Myocyte (in vitro differentiated cells): ENCODE results near the gene SLC2A8. TPM values are rescaled to one million over a fixed set of nuclear protein-coding genes. Genes with fewer than 3 reads are reported as not detected.

ENCODE experiments used
- DNase-seq: peaks from one replicate; pipeline ENCODE4 v3.0.0-alpha.2; 2012; ENCODE audit warnings: low read depth
- total RNA-seq: library from RNA; depleted of rRNA; stranded (reverse); fragments of >200 nt; gene quantifications from 2 replicates; pipeline ENCODE4 v1.2.3, GENCODE V29; 2014

Gene SLC2A8
- total RNA-seq, 1 donor from 2014 or later, result 18.8 TPM

GRCh38 chr9:127428348-127428747 is 31.4 kb downstream of the SLC2A8 start:
- DNase-seq, result no peak

- DNase-seq, result no peak
Observed at GRCh38 chr9:127430415-127430814, 33.4 kb downstream of the SLC2A8 start.

DNA sequence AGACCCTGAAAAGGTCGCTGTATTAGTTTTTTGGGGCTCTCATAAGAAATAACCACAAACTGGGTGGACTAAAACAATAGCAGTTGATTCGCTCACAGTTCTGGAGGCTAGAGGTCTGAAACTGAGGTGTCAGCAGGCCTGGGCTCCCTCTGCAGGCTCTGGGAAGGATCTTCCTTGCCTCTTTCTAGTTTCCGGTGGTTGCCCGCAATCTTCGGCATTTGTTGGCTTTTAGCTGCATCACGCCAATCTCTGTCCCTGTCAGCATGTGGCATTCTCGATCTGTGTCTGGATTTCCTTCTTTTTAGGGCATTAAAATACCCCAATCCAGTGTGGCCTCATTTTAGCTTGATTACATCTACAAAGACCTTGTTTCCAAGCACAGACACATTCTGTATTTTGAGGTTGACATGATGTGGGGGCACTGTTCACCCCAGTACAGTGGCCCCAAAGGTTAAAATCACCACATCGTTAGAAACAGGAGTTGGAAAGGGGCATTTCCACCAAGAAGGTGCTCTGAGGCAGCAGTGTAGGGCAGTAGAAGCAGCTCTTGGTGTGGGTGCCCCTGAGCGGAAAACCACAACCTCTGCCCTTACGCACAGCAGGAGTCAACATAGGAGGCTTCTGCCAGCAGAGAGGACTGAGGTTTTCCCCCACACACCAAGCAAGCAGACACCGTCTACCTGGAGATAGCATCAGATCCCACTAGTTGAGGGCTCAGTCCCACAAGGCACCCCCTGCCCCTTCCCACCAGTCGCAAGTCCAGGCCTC is 40.7 kb downstream of the SLC2A8 start:
- no peak for DNase-seq

- no peak for DNase-seq
Observed at GRCh38 chr9:127438394-127438793, 41.4 kb downstream of the SLC2A8 start.

- no peak for DNase-seq
Observed at GRCh38 chr9:127444283-127444920, 47.4 kb downstream of the SLC2A8 start.

- no peak for DNase-seq
Observed at GRCh38 chr9:127444921-127445850, 48.2 kb downstream of the SLC2A8 start.

GRCh38 chr9:127445851-127446712 is 49.1 kb downstream of the SLC2A8 start:
- DNase-seq, result no peak

DNA sequence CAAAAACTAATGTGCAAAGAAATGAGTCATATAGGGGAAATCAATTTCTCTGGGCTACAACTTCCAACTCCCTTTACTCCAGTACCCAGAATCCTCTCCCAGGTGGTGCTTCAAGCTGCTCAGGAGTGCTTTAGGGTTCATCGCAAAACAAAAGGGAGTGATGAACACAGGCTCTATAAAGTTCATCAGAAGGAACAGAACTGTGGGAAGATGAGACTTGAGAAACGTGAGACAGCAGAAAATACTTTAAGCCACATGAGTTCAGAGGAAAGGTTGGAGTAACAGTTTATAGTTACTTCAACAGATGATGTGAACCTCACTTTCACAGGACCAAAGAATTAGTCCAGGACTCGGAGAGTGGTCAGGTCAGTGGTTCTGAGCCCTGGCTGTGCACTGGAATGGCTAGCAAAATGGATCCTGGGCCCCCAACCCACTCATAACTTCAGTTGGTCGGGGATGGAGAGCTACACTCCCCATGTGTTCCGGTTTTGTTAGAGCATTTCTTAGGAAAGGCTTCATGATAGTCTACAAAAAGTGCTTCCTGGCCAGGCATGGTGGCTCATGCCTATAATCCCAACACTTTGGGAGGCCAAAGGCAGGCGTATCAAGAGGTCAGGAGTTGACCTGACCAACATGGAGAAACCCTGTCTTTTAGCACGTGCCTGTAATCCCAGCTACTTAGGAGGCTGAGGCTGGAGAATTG is 49.9 kb downstream of the SLC2A8 start:
- no peak for DNase-seq

- no peak for DNase-seq
Observed at GRCh38 chr9:127447416-127448111, 50.6 kb downstream of the SLC2A8 start.

DNA sequence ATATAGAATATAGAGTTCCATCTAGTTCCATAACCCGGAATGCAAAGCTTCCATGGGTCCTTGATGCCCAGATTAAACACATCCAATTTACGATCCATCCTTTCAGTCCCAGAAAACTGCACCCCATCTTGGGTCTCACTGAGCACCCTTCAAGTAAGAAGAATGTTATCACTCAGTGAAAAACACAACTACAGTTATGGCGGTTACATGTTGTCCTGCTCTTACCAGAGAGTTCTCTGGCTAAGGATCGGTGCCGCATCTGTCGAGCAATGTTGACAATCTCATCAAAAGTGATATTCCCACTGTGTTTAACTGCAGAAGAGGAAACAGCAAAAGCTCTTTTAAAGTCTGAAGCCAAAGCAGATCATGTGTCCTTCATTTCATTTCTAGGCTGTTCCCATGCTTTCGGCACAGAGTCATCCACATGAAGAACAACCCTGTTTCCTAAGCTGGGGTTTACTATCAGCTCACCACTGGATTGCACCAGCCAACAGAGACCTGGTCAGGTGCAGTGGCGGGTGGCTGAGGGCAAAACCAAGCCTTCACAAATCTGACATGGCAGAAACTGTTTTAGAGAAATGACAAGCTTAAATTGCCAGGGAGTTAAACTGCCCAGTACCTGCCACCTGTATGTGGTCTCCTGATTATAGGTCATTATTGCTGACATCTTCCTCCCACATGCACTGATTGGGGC is 51.3 kb downstream of the SLC2A8 start:
- DNase-seq, result no peak

DNA sequence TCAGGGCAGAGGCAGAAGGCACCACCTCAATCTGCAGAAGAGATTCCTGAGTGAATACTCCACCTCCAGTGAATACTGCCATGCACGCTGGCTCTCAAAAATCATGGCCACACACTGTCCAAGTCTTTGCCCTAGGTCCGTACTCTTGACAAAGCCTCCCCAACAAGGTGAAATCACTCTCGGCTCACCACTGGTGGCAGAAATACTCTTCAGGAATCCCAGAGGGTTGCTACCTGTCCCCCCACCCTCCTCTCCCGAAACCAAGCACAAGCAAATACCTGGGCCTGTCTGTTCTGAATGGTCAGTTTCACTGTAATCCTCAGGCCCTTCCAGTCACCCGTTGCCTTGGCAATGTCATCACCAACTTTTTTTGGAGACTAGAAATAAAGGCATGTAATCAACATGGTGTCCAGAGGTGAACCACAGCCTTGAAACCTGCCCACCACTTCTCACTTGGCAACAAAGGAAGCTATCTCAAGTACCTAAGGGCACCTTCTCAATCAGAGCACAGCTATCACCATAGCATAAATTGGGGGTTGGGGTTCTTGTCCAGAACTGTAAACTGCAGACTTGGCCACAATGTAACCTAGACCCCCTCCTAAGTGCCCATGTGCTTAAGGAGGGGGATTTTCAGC is 52.5 kb downstream of the SLC2A8 start:
- DNase-seq, result no peak

GRCh38 chr9:127450243-127450760 is 53.3 kb downstream of the SLC2A8 start:
- peak; percentile 41 for DNase-seq

DNA sequence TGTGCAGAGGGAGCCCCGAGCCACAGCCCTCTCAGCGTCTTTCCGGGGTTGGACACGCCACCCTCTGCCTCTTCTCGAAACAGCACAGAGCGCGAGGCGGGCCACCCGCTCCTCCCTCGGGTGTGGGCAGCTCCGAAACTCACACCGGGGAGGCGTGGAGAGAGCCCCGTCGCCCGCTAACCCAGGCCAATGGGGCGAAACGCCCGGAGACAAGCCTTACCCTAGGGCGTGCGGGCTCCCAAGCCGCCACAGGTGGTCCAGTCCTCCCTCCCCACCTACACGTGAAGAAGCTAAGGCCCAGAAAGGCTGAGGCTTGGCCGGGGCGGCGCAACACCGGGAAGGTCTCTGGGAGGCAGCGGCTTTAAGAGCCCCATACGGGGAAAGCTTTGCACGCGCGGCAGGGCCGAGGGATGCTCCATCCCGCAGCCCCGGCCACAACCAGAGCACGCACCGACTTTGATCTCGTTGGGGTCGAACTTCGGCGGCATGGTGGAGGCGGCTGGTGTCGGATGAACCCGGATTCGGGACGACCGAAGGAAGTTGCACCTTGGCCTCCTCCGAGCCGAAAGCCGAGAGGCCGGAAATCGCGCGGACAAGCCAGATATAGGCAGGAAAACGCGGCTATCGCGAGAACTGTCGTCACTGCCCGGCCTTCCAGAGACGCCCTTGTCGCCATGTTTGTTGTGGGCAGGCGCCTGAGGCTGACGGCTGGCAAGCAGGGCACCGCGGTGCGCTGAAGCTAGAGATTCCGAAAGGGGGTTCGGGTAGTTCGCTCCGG is 54.0 kb downstream of the SLC2A8 start, which contains the start of the genes LRSAM1 and RPL12:
Gene LRSAM1, plus strand, starts transcription at position 681 of the 778 bp plus-strand sequence. CDS start 3,018 bp downstream, outside the sequence.
Gene RPL12, minus strand, starts transcription at position 577 of the 778 bp plus-strand sequence. Its CDS starts 89 bp downstream, at position 488.
- DNase-seq, result peak; percentile 96

DNA sequence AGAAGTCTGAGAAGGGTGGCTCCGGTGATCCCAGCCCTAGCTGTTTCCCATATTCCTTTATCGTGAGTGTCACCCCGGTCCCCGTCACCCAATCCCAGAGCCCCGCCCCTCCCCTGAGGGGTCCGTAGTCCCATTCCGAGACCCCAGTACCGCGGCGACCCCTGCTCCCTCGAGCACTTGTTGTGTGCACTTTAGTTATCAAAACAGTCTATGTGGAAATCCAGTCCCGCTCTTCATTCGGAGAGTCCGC is 54.6 kb downstream of the SLC2A8 start:
- DNase-seq, result no peak

GRCh38 chr9:127451858-127452656 is 55.1 kb downstream of the SLC2A8 start:
- DNase-seq, result peak; percentile 66

DNA sequence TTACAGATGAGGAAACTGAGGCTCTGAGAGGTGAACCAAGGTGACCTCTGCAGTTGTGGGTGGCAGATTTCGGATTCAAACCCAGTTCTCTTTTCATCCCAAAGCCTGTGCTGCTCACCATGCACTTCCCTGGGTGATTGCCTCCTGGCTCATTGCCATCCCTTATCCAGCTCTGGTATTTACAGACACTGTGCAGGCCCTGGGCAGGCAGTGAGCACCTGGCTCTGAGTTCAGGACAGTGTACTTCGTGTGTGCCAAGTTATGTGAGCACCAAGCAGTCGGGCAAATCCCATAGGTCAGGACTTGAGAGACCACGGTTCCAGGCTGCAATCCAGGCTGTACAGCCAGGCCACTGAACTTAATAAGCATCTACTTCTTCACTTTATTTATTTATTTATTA is 55.7 kb downstream of the SLC2A8 start:
- peak; percentile 42 for DNase-seq
